MCF 10A (cell line): ENCODE results near the gene LCA5. TPM values are rescaled to one million over a fixed set of nuclear protein-coding genes. Genes with fewer than 3 reads are reported as not detected.

Source experiments
- BruUV-seq: library from RNA; stranded (reverse); fragments of 400-500 nt; replicated peaks from 2 replicates; lab custom pipeline; 2021; lab: Mats Ljungman, UMichigan
- CTCF ChIA-PET: fragments of 300-600 bp; sonication (Branson Sonifier 250); formaldehyde crosslinking; extraction: SDS; loops from one replicate; lab custom pipeline; 2021; ENCODE audit warnings: antibody characterized with exemption, inconsistent platforms; lab: Yijun Ruan, JAX
- POLR2A ChIA-PET: fragments of 300-600, 350-650 bp; sonication (Branson Sonifier 250); formaldehyde crosslinking; extraction: SDS; loops from one replicate; lab custom pipeline; 2020; ENCODE audit warnings: antibody characterized with exemption, inconsistent platforms; lab: Yijun Ruan, JAX
- DNase-seq: peaks from one replicate; pipeline ENCODE4 v3.0.0-alpha.2; 2018; ENCODE audit not compliant: unreplicated experiment
- H3K27ac Mint-ChIP-seq: one replicate; pipeline ENCODE4 v1.8.0; 2022; ENCODE audit warnings: mild to moderate bottlenecking, low read depth, mixed read lengths; ENCODE audit not compliant: unreplicated experiment
- H3K27me3 Mint-ChIP-seq: one replicate; pipeline ENCODE4 v1.8.0; 2022; ENCODE audit warnings: mixed read lengths; ENCODE audit not compliant: insufficient read depth, unreplicated experiment
- H3K36me3 Mint-ChIP-seq: one replicate; pipeline ENCODE4 v1.8.0; 2022; ENCODE audit warnings: mild to moderate bottlenecking, moderate library complexity, mixed read lengths; ENCODE audit not compliant: insufficient read depth, unreplicated experiment
- H3K4me1 Mint-ChIP-seq: one replicate; pipeline ENCODE4 v1.8.0; 2022; ENCODE audit warnings: mixed read lengths; ENCODE audit not compliant: insufficient read depth, unreplicated experiment
- H3K4me3 Mint-ChIP-seq: one replicate; pipeline ENCODE4 v1.8.0; 2022; ENCODE audit warnings: mild to moderate bottlenecking, moderate library complexity, mixed read lengths; ENCODE audit not compliant: unreplicated experiment
- H3K9me3 Mint-ChIP-seq: one replicate; pipeline ENCODE4 v1.8.0; 2022; ENCODE audit warnings: mixed read lengths; ENCODE audit not compliant: unreplicated experiment
- intact Hi-C: fragments of 100-400 bp; cut with micrococcal nuclease; formaldehyde crosslinking; loops from 2 replicates; pipeline ENCODE4 v1.14.1; 2022
- total RNA-seq: library from RNA; stranded (reverse); gene quantifications from 2 replicates; pipeline ENCODE4 v1.2.3, GENCODE V29; 2022
- TF ChIP-seq, protein P1 (sequence below): fragments of 200-600 bp; IDR thresholded peaks from one replicate; pipeline ENCODE4 v1.8.0; 2022; ENCODE audit warnings: antibody characterized with exemption, mild to moderate bottlenecking; ENCODE audit not compliant: unreplicated experiment

LCA5 gene
- total RNA-seq, 1 experiment from 2014 or later: 4.5 TPM

DNA sequence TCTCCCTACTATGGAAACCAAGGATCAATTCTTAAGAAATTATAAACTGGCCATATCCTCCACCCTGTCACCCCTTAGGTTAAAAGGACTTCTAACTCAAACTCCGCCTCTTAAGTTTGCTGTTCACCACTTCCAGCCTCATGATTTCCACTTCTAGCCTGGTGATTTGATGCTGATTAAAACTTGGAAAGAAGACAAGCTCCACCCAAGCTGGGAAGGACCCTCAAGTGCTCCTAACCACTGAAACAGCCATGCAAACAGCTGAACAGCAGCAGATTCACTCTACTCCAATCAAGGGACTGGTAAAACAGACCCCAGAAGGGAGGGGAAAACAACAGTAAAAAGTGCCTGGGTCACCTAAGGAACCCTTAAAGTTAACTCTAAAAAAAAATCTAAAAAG is 10.3 kb downstream of the LCA5 start:
- H3K27ac Mint-ChIP-seq: no peak overlapping the region
- peaks cover 9% of the 10 kb centered on the region for H3K4me1 Mint-ChIP-seq
- intact Hi-C loops: no loop called here
- no peaks in the 10 kb centered on the region for H3K36me3 Mint-ChIP-seq
- BruUV-seq: no TSS peak
- TF ChIP-seq, protein P1, sequence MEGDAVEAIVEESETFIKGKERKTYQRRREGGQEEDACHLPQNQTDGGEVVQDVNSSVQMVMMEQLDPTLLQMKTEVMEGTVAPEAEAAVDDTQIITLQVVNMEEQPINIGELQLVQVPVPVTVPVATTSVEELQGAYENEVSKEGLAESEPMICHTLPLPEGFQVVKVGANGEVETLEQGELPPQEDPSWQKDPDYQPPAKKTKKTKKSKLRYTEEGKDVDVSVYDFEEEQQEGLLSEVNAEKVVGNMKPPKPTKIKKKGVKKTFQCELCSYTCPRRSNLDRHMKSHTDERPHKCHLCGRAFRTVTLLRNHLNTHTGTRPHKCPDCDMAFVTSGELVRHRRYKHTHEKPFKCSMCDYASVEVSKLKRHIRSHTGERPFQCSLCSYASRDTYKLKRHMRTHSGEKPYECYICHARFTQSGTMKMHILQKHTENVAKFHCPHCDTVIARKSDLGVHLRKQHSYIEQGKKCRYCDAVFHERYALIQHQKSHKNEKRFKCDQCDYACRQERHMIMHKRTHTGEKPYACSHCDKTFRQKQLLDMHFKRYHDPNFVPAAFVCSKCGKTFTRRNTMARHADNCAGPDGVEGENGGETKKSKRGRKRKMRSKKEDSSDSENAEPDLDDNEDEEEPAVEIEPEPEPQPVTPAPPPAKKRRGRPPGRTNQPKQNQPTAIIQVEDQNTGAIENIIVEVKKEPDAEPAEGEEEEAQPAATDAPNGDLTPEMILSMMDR: no peak
- H3K27me3 Mint-ChIP-seq: no peaks in the 10 kb centered on the region
- no peaks in the 10 kb centered on the region for H3K9me3 Mint-ChIP-seq
- ChIA-PET POLR2A (interaction anchor here (4.8 kb wide), 1 partner anchor 10 kb away, joined by 57 read pairs; the partner anchor contains the start of gene LCA5), CTCF (no interaction called here)
- DNase-seq: no peak
- H3K4me3 Mint-ChIP-seq: no peak overlapping the region

DNA sequence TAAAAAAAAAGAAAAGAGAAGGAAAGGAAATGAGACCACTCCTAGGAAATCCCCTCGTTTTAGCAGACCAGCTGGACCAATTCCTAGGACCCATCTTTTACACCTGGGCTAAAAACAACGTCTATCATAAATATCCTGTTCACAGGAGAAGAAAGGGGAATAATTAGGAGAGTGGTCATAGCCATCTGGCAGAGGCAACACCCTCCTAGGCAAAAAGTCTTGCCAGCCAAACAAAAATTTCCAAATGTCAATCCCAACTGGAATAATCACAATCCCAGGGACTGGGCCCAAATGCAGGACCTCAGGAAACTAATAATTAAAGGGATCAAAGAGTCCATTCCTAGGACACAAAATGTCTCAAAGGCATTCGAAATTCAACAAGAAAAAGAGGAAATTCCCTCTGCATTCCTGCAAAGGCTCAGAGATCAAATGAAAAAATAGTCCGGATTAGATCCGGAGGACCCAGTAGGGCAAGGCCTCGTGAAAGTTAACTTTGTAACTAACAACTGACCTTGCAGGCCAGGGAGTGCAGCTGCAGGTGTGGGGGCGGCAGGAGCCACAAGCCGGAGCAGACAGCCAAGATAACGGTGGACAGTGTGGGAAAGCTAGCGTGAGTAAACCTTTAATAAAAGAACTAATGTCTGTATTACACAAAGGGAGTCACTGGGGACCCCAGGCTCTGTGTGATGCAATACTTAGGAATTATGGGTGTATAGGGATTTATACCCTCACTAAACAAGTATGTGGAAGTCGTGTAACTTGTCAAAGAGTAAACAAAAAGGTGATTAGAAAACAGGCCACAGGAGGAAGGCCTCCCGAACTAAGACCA is 11.7 kb downstream of the LCA5 start:
- BruUV-seq: TSS peak; percentile 40
- Mint-ChIP-seq H3K4me3 (peak overlapping the region; percentile 47), H3K27me3 (no peaks in the 10 kb centered on the region), H3K36me3 (no peaks in the 10 kb centered on the region), H3K27ac (peak overlapping the region; percentile 91), H3K4me1 (peaks cover 9% of the 10 kb centered on the region), H3K9me3 (no peaks in the 10 kb centered on the region)
- ChIA-PET POLR2A (interaction anchor here (4.8 kb wide), 1 partner anchor 11 kb away, joined by 57 read pairs; the partner anchor contains the start of gene LCA5), CTCF (no interaction called here)
- TF ChIP-seq, protein P1: no peak
- DNase-seq: peak; percentile 59
- intact Hi-C loops: no loop called here

DNA sequence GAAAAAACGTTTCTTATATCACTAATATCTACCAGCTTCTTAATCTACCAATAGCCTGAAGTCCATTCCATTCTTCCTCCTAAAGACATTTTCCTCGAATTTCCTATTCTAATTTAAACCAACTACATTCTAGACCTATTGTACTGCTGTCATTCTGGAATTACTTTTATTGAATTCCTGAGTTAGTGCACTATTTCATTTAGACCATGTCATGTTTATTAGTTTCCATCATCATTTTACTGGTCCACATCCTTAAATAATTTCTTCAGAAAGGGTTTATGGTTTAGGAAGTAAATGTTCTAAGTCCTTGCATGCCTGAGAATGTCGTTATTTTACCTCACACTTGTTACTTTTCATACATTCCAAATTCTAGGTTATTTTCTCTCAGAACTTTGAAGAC is 13.2 kb downstream of the LCA5 start:
- BruUV-seq: no TSS peak
- TF ChIP-seq, protein P1: no peak
- Mint-ChIP-seq H3K36me3 (peaks cover 3% of the 10 kb centered on the region), H3K4me3 (no peak overlapping the region), H3K9me3 (no peaks in the 10 kb centered on the region), H3K27me3 (no peaks in the 10 kb centered on the region), H3K4me1 (peaks cover 9% of the 10 kb centered on the region), H3K27ac (no peak overlapping the region)
- ChIA-PET CTCF (interaction anchor here (0.8 kb wide), 1 partner anchor 12 kb away, joined by 3 read pairs; no protein-coding TSS in a partner anchor), POLR2A (interaction anchor here (4.8 kb wide), 1 partner anchor 12 kb away, joined by 57 read pairs; the partner anchor contains the start of gene LCA5)
- intact Hi-C loops: no loop called here
- DNase-seq: no peak

DNA sequence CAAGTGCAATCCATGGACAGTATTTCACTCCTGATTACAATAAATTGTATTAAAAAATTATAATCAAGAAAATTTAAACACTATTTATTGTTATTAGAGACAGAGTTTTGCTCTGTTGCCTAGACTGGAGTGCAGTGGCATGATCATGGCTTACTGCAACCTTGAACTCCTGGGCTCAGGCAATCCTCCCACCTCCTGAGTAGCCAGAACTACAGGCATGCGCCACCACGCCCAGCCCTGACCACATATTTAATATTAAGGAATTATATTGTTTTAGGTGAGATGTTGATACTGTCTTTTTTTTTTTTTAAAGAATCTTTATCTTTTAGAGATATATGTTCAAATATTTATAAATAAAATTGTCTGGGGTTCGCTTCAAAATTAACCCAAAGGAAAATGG is 14.6 kb downstream of the LCA5 start:
- CTCF ChIA-PET: no interaction called here
- Mint-ChIP-seq H3K4me3 (no peak overlapping the region), H3K9me3 (no peaks in the 10 kb centered on the region), H3K27ac (no peak overlapping the region), H3K36me3 (peaks cover 6% of the 10 kb centered on the region), H3K4me1 (peaks cover 9% of the 10 kb centered on the region), H3K27me3 (no peaks in the 10 kb centered on the region)
- TF ChIP-seq, protein P1: no peak
- intact Hi-C loops: no loop called here
- DNase-seq: no peak
- POLR2A ChIA-PET: interaction anchor here (1.0 to 4.8 kb wide), 2 partner anchors 9 to 14 kb away, joined by 3 to 57 read pairs; partner anchors contain the start of gene LCA5
- no TSS peak for BruUV-seq
